Activated CD8-positive, alpha-beta memory T cell treated with anti-CD3 and anti-CD28 coated beads for 1 hour (primary cell): Measurements from ENCODE around the gene ZBTB2.
"Not testable (repeated sequence)": the region's sequence is repeated elsewhere in the genome, so short reads cannot be mapped to it uniquely, and the experiment has no call there.

Experiments
- DNase-seq, 2 donors: peaks; one replicate each; pipeline ENCODE4 v3.0.0-alpha.2; 2020; ENCODE audit warnings: low read depth in 1 of 2; ENCODE audit errors: extremely low read depth in 1 of 2

Gene ZBTB2

DNA sequence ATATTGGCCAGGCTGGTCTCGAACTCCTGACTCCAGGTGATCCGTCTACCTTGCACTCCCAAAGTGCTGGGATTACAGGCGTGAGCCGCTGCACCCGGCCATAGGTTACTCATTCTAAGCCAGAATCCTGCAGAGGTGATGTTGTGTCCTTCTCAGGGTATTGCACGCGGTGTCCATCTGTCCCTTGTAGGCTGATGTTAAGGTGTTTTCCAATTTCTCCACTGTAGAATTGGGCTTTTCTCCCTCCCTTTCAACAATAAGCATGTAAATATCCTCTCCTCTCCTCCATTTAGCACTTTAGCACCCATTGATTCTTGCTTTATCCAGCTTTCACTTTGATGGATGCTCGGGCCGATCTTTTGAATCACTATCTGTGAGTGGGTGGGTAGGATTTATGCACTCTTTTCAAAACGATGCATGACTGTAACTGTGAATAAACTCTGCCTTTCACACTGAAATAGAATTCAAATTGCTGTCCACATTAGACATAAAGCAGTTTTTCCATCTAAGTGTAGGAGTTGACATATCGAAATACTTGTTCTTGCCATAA is 52.6 kb downstream of the ZBTB2 start:
- DNase-seq: no peak

DNA sequence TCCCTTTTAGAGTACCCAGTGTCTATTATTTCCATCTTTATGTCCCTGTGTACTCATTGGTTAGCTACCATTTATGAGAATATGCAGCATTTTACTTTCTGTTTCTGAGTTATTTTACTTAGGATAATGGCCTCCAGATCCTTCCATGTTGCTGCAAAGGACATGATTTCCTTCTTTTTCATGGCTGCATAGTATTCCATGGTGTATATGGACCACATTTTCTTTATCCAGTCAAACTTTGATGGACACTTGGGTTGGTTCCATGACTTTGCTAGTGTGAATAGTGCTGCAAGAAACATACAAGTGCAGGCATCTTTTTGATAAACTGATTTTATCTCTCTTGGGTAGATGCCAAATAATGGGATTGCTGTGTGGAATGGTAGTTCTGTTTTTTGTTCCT is 55.4 kb downstream of the ZBTB2 start:
- no peak for DNase-seq

DNA sequence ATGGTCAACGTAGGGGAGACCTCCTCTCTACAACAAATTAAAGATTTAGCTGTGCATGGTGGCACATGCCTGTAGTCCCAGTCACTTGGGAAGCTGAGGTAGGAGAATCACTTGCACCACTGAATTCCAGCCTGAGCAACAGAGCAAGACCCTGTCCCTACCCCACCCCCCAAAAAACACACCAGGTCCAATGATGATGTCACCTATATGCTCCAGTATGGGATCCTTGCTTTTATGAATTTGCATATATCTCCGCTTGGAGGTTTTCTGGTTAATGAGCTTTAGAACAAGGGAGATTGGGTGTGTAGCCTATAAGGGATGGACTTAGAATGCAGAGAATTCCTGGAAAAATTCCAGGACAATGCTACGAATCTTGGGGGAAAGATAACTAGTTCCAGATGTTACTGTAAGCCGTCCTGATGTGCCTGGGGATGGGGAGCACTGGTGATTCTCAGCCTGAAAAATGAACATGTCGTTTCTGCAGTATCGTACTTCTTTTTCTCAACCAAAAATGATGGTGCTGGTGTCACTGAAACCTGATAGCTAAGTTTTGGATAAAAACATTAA is 61.1 kb downstream of the ZBTB2 start:
- no peak for DNase-seq

DNA sequence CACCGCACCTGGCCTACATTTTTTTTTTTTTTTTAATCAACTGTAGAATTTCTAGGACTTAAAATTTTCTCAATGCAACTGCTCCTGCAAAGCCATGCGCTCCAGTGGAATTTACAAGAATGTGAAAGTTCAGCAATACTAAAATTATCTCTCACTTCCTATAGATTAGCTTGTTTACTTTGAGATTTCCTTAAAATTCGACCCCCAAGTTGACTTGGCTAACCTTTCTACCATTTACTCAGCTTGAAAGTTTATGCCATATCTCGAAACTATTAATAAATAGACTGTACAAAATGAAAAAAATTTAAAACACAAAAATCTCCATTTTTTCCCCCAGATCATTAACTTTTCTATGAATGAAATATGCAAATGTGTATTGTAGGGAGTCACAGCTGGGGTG is 64.3 kb downstream of the ZBTB2 start:
- DNase-seq: no peak

DNA sequence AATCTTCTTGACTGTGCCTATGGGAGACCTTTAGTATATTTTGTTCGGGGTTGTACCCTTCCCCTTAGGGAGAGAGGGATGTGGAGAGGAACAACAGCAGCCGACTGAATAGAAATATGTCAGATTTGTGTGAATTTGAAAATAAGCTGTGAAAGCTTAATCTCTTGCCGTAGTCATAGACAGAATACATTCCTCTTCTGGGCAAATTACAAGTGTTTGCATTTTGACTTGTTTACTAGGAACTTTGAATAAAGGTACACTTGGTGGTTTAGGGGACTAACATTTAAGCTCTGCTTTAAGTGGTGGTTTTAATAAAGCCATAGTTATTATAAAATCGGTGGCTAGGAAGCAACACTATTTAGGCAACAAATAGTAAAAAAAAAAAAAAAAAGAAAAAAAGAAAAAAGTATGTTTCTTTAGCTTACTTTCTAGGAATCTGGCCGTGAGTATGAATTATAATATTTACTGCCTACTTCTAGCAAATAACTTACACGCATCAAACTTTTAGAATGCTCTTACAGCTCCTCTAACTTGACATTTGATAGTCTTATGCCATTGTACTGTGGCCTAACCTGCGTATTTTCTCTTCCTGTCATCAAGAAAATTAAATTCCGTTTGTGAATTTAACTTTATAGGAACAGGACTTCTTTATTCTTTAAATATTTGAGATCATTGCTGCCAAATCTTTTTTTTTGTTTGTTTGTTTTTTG is 65.1 kb downstream of the ZBTB2 start:
- no peak for DNase-seq

DNA sequence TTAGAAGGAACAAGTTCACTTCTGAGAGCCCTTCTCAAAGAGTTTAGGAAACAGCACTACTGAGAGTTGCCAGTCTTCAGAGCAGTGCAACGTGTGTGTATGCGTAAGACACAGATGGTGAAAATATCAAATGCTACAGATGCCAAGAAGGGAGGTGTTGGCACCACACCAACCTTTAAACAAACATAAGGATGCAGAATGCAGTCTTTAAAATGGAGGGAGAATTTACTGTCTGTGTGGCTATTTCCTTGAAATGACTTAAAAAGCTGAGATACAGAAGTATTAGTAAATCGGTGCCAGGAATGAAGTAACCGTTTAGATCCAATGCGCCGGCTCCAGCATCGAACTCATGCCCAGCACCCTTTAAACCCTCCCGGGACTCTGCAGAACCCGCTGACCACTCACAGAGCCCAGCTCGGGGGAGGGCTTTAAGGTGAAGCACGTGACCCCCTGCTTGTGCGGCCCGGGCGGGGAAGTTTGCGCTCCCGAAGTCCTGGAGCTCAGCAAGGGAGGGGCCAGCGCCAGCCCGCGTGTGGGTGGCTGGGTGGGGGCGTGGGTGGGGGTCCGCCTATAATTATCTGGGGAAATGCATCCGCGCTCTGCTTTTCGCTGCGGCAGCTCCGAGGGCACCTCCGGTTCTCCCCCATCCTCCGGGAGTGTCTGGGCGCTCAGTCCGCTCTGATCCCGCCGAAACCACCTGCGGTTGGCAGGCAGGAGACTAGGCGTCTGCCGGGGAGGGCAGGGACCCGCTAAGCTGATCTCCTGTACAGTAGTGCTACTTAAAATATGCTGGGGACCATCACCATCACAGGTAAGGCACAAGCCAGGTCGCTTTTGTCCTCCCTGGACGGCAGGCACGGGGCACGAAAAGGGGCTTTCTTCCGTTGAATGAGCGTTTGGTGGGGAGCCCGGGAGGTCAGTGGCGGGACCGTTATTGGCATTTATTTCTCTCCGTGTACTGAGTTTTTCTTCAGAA is 66.0 kb downstream of the ZBTB2 start:
- no peak for DNase-seq

DNA sequence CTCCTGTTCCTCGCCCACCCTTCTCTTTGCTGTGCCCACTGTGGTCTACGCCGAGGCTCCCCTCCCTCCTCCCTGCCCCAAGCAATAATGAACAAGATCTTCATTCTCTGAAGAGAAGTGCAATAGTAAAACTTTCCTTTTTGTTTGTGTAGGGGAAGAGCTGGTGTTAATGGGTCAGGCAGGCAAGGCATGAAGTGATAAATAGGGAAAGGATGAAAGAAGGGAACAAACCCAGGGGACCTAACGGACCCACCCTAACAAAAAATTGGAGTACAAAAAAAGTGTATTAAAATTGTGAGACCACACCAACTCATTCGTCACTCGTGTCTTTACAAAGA is 66.9 kb downstream of the ZBTB2 start:
- DNase-seq: no peak

DNA sequence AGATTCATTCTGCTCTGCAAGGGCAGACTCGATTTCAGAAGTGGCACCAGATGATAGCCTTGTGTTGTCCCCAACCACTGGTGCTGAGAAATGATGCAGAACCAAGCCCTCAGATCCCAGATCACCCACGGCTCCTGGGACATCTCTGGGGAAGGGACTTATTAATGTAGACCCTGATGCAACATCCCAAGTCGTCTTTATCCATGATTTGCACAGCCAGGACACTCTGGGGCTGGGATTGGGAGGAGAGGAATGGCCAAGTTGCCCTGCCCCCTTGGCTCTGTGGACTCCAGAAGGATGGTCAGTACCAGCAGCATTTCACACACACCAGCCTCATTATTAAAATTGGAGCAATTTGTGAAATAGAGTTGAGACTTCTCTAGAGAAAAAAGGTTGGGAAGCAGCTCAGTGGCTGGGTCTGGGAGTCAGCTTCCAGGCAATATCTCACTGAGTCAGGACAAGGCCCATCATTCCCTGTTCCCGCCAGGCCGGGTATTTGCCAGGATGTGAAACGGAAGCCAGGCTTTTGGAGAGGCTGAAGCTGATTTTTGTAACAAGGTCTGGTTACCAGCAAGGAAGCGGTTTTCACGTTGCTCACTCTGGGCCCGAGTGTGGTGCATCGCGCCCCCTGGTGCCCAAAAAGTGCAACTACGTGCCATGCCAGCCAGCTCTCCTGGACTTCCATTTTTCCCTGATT is 67.4 kb downstream of the ZBTB2 start:
- DNase-seq: peak; percentile 9 to 62

DNA sequence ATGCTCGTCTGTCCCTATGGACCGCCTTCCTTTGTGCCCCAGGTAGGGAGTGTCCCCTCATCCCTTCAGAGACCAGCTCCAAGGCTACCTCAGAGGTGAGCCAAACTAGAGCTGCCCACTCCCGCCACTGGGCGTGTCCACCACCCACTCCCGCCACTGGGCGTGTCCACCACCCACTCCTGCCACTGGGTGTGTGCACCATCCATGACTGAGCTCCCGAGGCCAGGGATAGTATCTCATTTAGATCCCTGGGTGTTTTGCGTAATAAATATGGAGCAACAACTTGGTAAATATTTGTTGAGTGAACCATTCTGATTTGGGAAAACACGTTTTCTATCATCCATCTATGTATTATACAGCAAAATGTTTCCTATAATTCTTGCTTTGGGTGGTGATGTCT is 68.8 kb downstream of the ZBTB2 start:
- no peak for DNase-seq

DNA sequence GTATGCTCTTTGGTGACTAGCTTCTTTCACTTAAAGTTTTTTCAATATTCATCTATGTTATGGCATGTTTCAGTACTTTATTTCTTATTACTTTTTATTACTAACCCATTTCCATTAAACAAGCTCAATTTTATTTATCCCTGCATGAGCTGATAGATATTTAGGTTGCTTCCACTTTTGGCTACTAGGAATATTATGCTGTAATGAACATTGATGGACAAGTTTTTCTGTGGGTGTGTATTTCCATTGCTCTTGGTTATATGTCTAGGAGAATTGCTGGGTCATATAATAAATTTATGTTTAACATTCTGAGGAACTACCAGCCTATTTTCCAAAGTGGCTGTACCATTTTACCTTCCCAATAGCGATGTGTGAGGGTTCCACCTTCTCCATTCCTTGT is 69.9 kb downstream of the ZBTB2 start:
- DNase-seq: no peak

DNA sequence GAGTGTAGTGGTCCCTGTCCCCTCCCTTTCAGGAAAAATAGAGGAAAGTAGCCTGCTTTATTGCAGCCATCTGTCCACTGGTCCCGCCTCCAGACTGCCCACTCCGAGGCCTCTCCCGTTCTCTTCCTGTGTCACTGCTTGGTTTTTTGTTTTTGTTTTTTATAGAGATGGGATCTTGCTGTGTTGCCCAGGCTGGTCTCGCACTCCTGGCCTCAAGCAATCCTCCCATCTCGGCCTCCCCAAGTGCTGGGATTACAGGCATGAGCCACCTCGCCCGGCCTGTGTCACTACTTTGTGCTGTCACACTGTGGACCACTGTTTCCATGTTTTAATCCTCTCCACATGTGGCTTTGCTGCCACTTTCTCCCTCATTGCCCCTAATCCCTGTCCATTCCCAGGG is 71.2 kb downstream of the ZBTB2 start:
- DNase-seq: no peak

DNA sequence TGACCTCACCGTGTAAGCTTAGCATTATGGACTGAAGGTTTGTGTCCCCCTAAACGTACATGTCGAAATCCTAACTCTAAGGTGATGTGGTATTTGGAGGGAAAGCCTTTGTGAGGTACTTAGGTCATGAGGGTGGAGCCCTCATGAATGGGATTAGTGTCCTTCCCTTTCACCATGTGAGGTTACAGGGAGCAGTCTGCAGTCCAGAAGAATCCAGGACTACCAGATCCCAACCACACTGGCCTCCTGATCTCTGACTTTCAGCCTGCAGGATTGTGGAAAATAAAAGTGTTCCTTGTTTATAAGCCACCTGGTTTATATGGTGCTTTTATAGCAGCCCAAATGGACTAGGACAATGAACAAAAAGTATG is 73.4 kb downstream of the ZBTB2 start:
- DNase-seq: no peak

DNA sequence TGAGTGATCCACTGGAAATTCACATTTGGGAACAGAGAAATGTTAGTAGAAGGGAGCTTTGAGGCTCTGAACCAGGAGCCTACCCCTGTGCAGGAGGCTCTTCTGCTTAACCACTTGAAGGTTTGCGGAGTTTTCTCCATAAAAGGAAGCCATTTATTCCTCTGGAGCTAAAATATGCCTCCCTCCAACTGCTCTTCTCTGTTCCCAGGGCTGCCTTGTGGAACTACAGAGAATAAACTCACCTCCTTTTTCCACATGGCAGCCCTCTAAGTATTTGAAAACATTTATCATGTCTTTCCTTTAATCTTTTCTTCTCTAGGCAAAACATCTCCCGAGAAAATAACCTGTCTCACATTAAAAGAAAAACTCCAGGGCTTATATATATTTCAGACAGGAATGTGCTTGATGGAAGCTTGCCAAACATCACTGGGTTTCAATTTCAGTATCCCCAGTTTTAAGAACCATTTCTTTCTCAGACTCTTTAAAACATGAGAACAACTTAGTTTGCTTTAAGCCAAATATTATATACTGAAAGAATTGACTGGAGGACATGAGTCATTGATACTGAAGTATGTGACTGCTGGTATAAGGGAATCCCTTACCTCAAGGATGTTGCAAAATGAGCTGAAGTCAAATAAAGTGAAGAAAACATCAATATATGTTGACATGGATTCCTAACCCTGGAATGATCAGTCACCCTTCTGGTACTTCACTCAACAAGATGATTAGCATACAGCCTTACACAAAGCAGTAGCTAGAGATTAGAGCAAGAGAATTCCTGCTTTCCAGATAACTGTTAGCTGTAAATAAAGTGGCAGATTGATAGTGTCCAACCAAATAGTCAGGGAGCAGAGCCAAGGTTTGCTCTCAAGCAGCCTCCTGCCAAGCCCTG is 74.0 kb downstream of the ZBTB2 start:
- DNase-seq: no peak

DNA sequence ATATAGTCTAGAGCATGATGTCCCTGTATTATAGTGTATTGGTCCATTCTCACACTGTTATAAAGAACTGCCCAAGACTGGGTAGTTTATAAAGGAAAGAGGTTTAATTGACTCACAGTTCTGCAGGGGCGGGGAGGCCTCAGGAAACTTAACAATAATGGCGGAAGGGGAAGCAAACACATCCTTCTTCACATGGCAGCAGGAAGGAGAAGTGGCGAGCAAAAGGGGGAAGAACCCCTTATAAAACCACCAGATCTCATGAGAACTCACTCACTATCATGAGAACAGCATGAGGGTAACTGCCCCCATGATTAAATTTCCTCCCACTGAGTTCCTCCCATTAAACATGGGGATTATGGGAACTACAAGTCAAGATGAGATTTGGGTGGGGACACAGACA is 75.7 kb downstream of the ZBTB2 start:
- not testable (repeated sequence) for DNase-seq
